Nephron progenitor cell (in vitro differentiated cells): ENCODE measurements around the gene STKLD1.
A peak's percentile ranks its signal among the peaks of the same experiment; 100 is the strongest.

Source experiments
- DNase-seq: peaks from one replicate; pipeline ENCODE4 v3.0.0; 2021
- H3K27ac Mint-ChIP-seq: 2 replicates; pipeline ENCODE4 v1.8.0; 2021; ENCODE audit warnings: mild to moderate bottlenecking, moderate library complexity, mixed read lengths
- H3K27me3 Mint-ChIP-seq: 2 replicates; pipeline ENCODE4 v1.8.0; 2021; ENCODE audit warnings: mild to moderate bottlenecking, low read depth, mixed read lengths; ENCODE audit not compliant: poor library complexity
- H3K36me3 Mint-ChIP-seq: 2 replicates; pipeline ENCODE4 v1.8.0; 2021; ENCODE audit warnings: low read depth, mixed read lengths
- H3K4me1 Mint-ChIP-seq: 2 replicates; pipeline ENCODE4 v1.8.0; 2021; ENCODE audit warnings: mixed read lengths
- H3K4me3 Mint-ChIP-seq: 2 replicates; pipeline ENCODE4 v1.8.0; 2021; ENCODE audit warnings: mild to moderate bottlenecking, moderate library complexity, mixed read lengths
- H3K9me3 Mint-ChIP-seq: 2 replicates; pipeline ENCODE4 v1.8.0; 2021; ENCODE audit warnings: mild to moderate bottlenecking, moderate library complexity, mixed read lengths
- CTCF ChIP-seq: fragments of 200-600 bp; sonication (generic); IDR thresholded peaks from 2 replicates; pipeline ENCODE4 v1.5.0; 2021; ENCODE audit warnings: antibody characterized with exemption

The STKLD1 gene

GRCh38 chr9:133403766-133404453 lies 27.7 kb downstream of the STKLD1 start:
- no peaks in the 10 kb centered on the region for H3K9me3 Mint-ChIP-seq
- H3K27me3 Mint-ChIP-seq, result no peaks in the 10 kb centered on the region
- peaks cover 10% of the 10 kb centered on the region for H3K4me1 Mint-ChIP-seq
- peak overlapping the region; percentile 81 for H3K27ac Mint-ChIP-seq
- peak; percentile 34 for TF ChIP-seq CTCF
- H3K36me3 Mint-ChIP-seq, result peaks cover 28% of the 10 kb centered on the region
- no peak for DNase-seq
- no peak overlapping the region for H3K4me3 Mint-ChIP-seq

GRCh38 chr9:133404454-133405002 lies 28.4 kb downstream of the STKLD1 start:
- no peak overlapping the region for H3K4me3 Mint-ChIP-seq
- DNase-seq, result no peak
- peaks cover 10% of the 10 kb centered on the region for H3K4me1 Mint-ChIP-seq
- peak overlapping the region; percentile 81 for H3K27ac Mint-ChIP-seq
- TF ChIP-seq CTCF, result no peak
- no peaks in the 10 kb centered on the region for H3K27me3 Mint-ChIP-seq
- no peaks in the 10 kb centered on the region for H3K9me3 Mint-ChIP-seq
- H3K36me3 Mint-ChIP-seq, result peaks cover 35% of the 10 kb centered on the region

GRCh38 chr9:133405508-133406438 lies 29.6 kb downstream of the STKLD1 start:
- Mint-ChIP-seq H3K27me3 (no peaks in the 10 kb centered on the region), H3K4me1 (peaks cover 10% of the 10 kb centered on the region), H3K4me3 (no peak overlapping the region), H3K9me3 (no peaks in the 10 kb centered on the region), H3K27ac (no peak overlapping the region), H3K36me3 (peaks cover 47% of the 10 kb centered on the region)
- no peak for DNase-seq
- TF ChIP-seq CTCF, result no peak

GRCh38 chr9:133406480-133407307 lies 30.5 kb downstream of the STKLD1 start:
- TF ChIP-seq CTCF, result peak; percentile 85
- peak; percentile 85 for DNase-seq
- H3K9me3 Mint-ChIP-seq, result no peaks in the 10 kb centered on the region
- no peak overlapping the region for H3K4me3 Mint-ChIP-seq
- no peak overlapping the region for H3K27ac Mint-ChIP-seq
- peaks cover 10% of the 10 kb centered on the region for H3K4me1 Mint-ChIP-seq
- no peaks in the 10 kb centered on the region for H3K27me3 Mint-ChIP-seq
- peaks cover 51% of the 10 kb centered on the region for H3K36me3 Mint-ChIP-seq

GRCh38 chr9:133408042-133408441 lies 31.9 kb downstream of the STKLD1 start:
- H3K36me3 Mint-ChIP-seq, result peaks cover 59% of the 10 kb centered on the region
- no peaks in the 10 kb centered on the region for H3K9me3 Mint-ChIP-seq
- no peaks in the 10 kb centered on the region for H3K27me3 Mint-ChIP-seq
- DNase-seq, result no peak
- no peak for TF ChIP-seq CTCF
- H3K27ac Mint-ChIP-seq, result no peak overlapping the region
- H3K4me1 Mint-ChIP-seq, result peaks cover 10% of the 10 kb centered on the region
- no peak overlapping the region for H3K4me3 Mint-ChIP-seq
